Duodenal mucosa (tissue), 2 donors: ENCODE results near the gene NHLRC2.

ENCODE experiments used
- H3K27ac ChIP-seq: one replicate; pipeline ENCODE4 v1.7.0; 2013; ENCODE audit warnings: low read depth, low read length
- H3K27me3 ChIP-seq, 2 donors: one replicate each; pipeline ENCODE4 v1.7.0; 2013; ENCODE audit warnings: low read length in 2 of 2, control low read depth in 1 of 2; ENCODE audit not compliant: insufficient read depth in 2 of 2, control insufficient read depth in 1 of 2
- H3K36me3 ChIP-seq, 2 donors: one replicate each; pipeline ENCODE4 v1.7.0; 2013; ENCODE audit warnings: low read length in 2 of 2, control low read depth in 1 of 2; ENCODE audit not compliant: insufficient read depth in 2 of 2, control insufficient read depth in 1 of 2
- H3K4me1 ChIP-seq, 2 donors: one replicate each; pipeline ENCODE4 v1.7.0; 2013; ENCODE audit warnings: low read length in 2 of 2, control low read depth in 1 of 2; ENCODE audit not compliant: insufficient read depth in 2 of 2, control insufficient read depth in 1 of 2
- H3K4me3 ChIP-seq, 2 donors: one replicate each; pipeline ENCODE4 v1.7.0; 2013; ENCODE audit warnings: low read length in 2 of 2, low read depth in 1 of 2
- H3K9ac ChIP-seq, 2 donors: one replicate each; pipeline ENCODE4 v1.7.0; 2013; ENCODE audit warnings: low read length in 2 of 2, low read depth in 1 of 2
- H3K9me3 ChIP-seq, 2 donors: one replicate each; pipeline ENCODE4 v1.7.0; 2013; ENCODE audit warnings: low read length in 2 of 2, control low read depth in 1 of 2; ENCODE audit not compliant: control insufficient read depth in 1 of 2

NHLRC2 gene

GRCh38 chr10:113905756-113906155, 51.3 kb downstream of the NHLRC2 start:
- H3K4me3 ChIP-seq: no peak overlapping the region
- H3K27ac ChIP-seq: no peak overlapping the region
- peaks cover 0 to 5% of the 10 kb centered on the region in 2 donors for H3K4me1 ChIP-seq
- no peak overlapping the region for H3K9ac ChIP-seq
- no peaks in the 10 kb centered on the region for H3K9me3 ChIP-seq
- H3K27me3 ChIP-seq: no peaks in the 10 kb centered on the region
- peaks cover 22 to 50% of the 10 kb centered on the region in 2 donors for H3K36me3 ChIP-seq

DNA sequence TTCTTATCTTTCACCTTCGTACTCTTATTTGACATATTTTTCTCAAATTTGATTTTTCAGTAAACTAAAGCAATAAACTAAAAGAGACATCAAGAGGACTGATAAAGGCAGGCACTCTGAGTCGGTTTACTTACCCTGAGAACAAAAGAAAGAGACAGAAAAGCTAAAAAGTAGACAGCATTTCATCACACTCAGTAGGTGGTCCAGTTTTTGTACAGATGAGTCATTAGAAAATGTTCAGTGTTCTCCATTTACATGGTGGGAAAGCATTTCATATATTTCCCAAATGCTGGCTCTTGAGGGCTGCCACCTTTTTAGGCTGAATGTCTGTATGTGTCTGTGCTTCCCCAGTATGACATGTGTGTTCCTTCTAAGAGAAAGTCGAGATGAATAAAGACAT, 52.7 kb downstream of the NHLRC2 start:
- H3K27me3 ChIP-seq: no peaks in the 10 kb centered on the region
- H3K27ac ChIP-seq: no peak overlapping the region
- no peak overlapping the region for H3K9ac ChIP-seq
- H3K9me3 ChIP-seq: no peaks in the 10 kb centered on the region
- peaks cover 0 to 16% of the 10 kb centered on the region in 2 donors for H3K4me1 ChIP-seq
- H3K4me3 ChIP-seq: no peak overlapping the region
- H3K36me3 ChIP-seq: peaks cover 20 to 40% of the 10 kb centered on the region in 2 donors

- H3K9ac ChIP-seq: no peak overlapping the region
- H3K36me3 ChIP-seq: peaks cover 20 to 37% of the 10 kb centered on the region in 2 donors
- no peaks in the 10 kb centered on the region for H3K9me3 ChIP-seq
- H3K4me1 ChIP-seq: peaks cover 0 to 16% of the 10 kb centered on the region in 2 donors
- no peak overlapping the region for H3K27ac ChIP-seq
- H3K27me3 ChIP-seq: no peaks in the 10 kb centered on the region
- H3K4me3 ChIP-seq: no peak overlapping the region
These were observed 53.8 kb downstream of the NHLRC2 start for GRCh38 chr10:113908236-113908635.

GRCh38 chr10:113911113-113911512, 56.7 kb downstream of the NHLRC2 start:
- Histone ChIP-seq H3K4me1 (peaks cover 0 to 11% of the 10 kb centered on the region in 2 donors), H3K9me3 (no peaks in the 10 kb centered on the region), H3K36me3 (peaks cover 10 to 16% of the 10 kb centered on the region in 2 donors), H3K27ac (no peak overlapping the region), H3K9ac (no peak overlapping the region), H3K27me3 (no peaks in the 10 kb centered on the region), H3K4me3 (no peak overlapping the region)

DNA sequence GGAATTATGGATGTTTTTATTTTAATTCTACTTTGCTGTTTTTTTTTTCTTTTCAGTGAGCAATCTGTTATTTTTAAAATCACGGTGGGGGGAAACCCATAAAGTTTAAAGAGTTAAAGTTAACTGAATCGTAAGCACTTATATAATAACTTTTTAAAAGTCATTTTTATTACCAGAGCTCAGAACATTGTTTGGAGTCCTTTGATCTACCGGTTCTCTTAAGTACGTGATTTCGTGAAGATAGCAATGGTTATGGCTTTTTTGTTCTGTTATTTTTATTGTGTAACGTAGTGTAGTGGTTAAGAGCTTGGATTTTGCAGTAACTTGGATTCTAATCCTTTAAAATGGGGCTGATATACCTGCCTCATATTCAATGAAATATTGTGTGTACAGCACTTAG, 57.4 kb downstream of the NHLRC2 start:
- H3K36me3 ChIP-seq: peaks cover 10 to 16% of the 10 kb centered on the region in 2 donors
- H3K4me3 ChIP-seq: no peak overlapping the region
- no peak overlapping the region for H3K27ac ChIP-seq
- no peaks in the 10 kb centered on the region for H3K27me3 ChIP-seq
- no peaks in the 10 kb centered on the region for H3K9me3 ChIP-seq
- H3K9ac ChIP-seq: no peak overlapping the region
- peaks cover 0 to 11% of the 10 kb centered on the region in 2 donors for H3K4me1 ChIP-seq

DNA sequence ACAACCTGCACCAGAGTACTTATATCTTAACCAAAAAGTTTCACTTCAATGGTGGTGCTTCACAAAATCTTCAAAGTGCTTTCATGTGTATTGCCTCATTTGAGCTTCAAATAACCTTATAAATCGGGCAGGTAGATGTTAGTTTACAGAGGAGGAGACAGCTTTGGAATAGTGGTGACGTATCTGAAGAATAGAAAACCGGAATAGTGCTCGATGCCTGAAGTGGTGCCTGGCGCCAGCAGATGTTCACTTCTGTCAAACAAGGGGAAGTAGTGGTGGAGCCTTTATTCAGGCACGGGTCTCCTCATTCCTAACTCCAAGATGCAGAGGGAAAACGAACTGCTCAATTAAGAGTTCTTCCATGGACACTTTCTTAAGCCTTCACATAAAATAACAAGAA, 58.1 kb downstream of the NHLRC2 start:
- Histone ChIP-seq H3K9ac (no peak overlapping the region), H3K4me1 (peaks cover 0 to 11% of the 10 kb centered on the region in 2 donors), H3K4me3 (no peak overlapping the region), H3K36me3 (peaks cover 11 to 12% of the 10 kb centered on the region in 2 donors), H3K9me3 (no peaks in the 10 kb centered on the region), H3K27me3 (no peaks in the 10 kb centered on the region), H3K27ac (no peak overlapping the region)

- H3K9me3 ChIP-seq: no peaks in the 10 kb centered on the region
- no peak overlapping the region for H3K9ac ChIP-seq
- no peaks in the 10 kb centered on the region for H3K27me3 ChIP-seq
- no peak overlapping the region for H3K27ac ChIP-seq
- peaks cover 4 to 6% of the 10 kb centered on the region in 2 donors for H3K36me3 ChIP-seq
- no peak overlapping the region for H3K4me3 ChIP-seq
- peaks cover 3 to 11% of the 10 kb centered on the region in 2 donors for H3K4me1 ChIP-seq
These were observed 60.5 kb downstream of the NHLRC2 start for GRCh38 chr10:113914956-113915355.

- Histone ChIP-seq H3K27ac (no peak overlapping the region), H3K9me3 (no peaks in the 10 kb centered on the region), H3K4me1 (peaks cover 3 to 11% of the 10 kb centered on the region in 2 donors), H3K4me3 (no peak overlapping the region), H3K36me3 (peaks cover 4 to 6% of the 10 kb centered on the region in 2 donors), H3K9ac (no peak overlapping the region), H3K27me3 (no peaks in the 10 kb centered on the region)
These were observed 61.1 kb downstream of the NHLRC2 start for GRCh38 chr10:113915540-113915939.

DNA sequence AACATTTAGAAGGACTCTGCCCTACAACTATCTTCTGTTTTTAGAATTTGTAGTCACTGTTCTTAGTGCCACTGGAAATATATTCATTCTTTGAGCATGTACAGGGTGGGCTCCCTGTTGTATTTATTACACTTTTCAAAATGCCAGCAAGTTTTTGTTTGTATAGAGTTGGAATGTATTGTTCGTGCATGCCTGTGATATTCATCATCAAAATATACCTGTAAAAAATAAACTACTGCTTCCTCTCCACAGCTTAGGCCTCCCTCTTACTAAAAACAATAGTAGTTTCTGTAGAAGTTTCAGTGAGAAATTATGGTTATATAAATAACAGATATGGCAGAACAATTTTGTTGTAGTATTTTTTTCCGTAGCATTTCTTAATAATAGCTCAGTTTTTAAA, 61.6 kb downstream of the NHLRC2 start:
- H3K9me3 ChIP-seq: no peaks in the 10 kb centered on the region
- H3K9ac ChIP-seq: no peak overlapping the region
- peaks cover 3 to 13% of the 10 kb centered on the region in 2 donors for H3K4me1 ChIP-seq
- H3K36me3 ChIP-seq: peaks cover 4 to 6% of the 10 kb centered on the region in 2 donors
- no peak overlapping the region for H3K4me3 ChIP-seq
- H3K27me3 ChIP-seq: no peaks in the 10 kb centered on the region
- no peak overlapping the region for H3K27ac ChIP-seq

- H3K9me3 ChIP-seq: no peaks in the 10 kb centered on the region
- no peak overlapping the region for H3K27ac ChIP-seq
- no peak overlapping the region for H3K4me3 ChIP-seq
- no peak overlapping the region for H3K9ac ChIP-seq
- peaks cover under 1 to 3% of the 10 kb centered on the region in 2 donors for H3K36me3 ChIP-seq
- H3K4me1 ChIP-seq: peaks cover 3 to 17% of the 10 kb centered on the region in 2 donors
- no peaks in the 10 kb centered on the region for H3K27me3 ChIP-seq
These were observed 63.2 kb downstream of the NHLRC2 start for GRCh38 chr10:113917636-113918035.

GRCh38 chr10:113920114-113920513, 65.7 kb downstream of the NHLRC2 start:
- Histone ChIP-seq H3K4me3 (no peak overlapping the region), H3K27ac (no peak overlapping the region), H3K9me3 (peaks cover 0 to 5% of the 10 kb centered on the region in 2 donors), H3K36me3 (peaks cover 0 to 3% of the 10 kb centered on the region in 2 donors), H3K9ac (no peak overlapping the region), H3K27me3 (no peaks in the 10 kb centered on the region), H3K4me1 (peaks cover 3 to 23% of the 10 kb centered on the region in 2 donors)
